Measurements from ENCODE around the gene NDUFV1. TPM values are rescaled to one million over a fixed set of nuclear protein-coding genes. Genes with fewer than 3 reads are reported as not detected.
A peak's percentile ranks its signal among the peaks of the same experiment; 100 is the strongest.

NDUFV1 gene
- total and polyA plus RNA-seq, 9 of the 15 experiments (the other 6 are each of a cell fraction or from before 2014, with no cell fraction given), result 10.8 to 423 (median 209) TPM

- TF ChIP-seq MGA (IDR thresholded peaks at IDR 0.05) (0 out of 2 replicates have a peak, but pooled peaks have one; percentile 24), MTF1 (CRISPR knock-in tag; IDR thresholded peaks at IDR 0.05; ENCODE audit: borderline replicate concordance) (no peak)
These were observed 43.6 kb upstream of the NDUFV1 start (continued) for GRCh38 chr11:67562963-67563704.
